ENCODE measurements around the gene RNF212. TPM values are rescaled to one million over a fixed set of nuclear protein-coding genes. Genes with fewer than 3 reads are reported as not detected.

Gene RNF212
- total RNA-seq, 6 experiments from 2014 or later, result not detected

- DNase-seq, result no peak
- Mint-ChIP-seq H3K27me3 (ENCODE audit: insufficient read depth) (peaks cover 32% of the 10 kb centered on the region), H3K4me3 (no peak overlapping the region)
Observed at GRCh38 chr4:1109333-1109732, 4.0 kb downstream of the RNF212 start.

DNA sequence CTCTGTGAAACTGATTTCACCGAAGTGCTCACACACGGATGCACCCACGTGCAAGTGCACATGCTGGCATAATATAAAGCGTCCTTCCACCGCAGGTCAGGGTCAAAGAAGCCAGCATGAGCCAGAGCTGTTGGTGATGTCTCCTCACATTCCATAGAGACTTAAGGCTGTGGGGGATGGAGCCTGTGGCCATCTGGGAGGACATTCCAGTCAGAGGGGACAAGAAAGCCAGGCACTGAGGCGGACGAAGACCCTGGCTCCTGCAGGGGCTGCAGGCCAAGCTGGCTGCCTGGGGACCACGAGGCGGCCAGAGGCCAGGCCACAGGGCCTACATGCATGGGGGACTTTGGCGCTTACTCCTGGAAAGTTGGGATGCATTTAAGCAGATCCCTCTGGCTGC is 7.7 kb downstream of the RNF212 start:
- Mint-ChIP-seq H3K4me3 (no peak overlapping the region), H3K27ac (no peak overlapping the region), H3K27me3 (ENCODE audit: insufficient read depth) (peaks cover 37% of the 10 kb centered on the region), H3K4me1 (ENCODE audit: low read depth) (no peaks in the 10 kb centered on the region), H3K36me3 (ENCODE audit: low read depth) (no peaks in the 10 kb centered on the region), H3K9me3 (no peaks in the 10 kb centered on the region)
- TF ChIP-seq CTCF (IDR thresholded peaks at IDR 0.05), result no peak
- no peak for DNase-seq

More at GRCh38 chr4:1109333-1109732, 4.0 kb downstream of the RNF212 start:
- no peak for TF ChIP-seq CTCF (IDR thresholded peaks at IDR 0.05)
- H3K4me1 Mint-ChIP-seq (ENCODE audit: low read depth), result no peaks in the 10 kb centered on the region
- H3K27ac Mint-ChIP-seq, result no peak overlapping the region
- no peaks in the 10 kb centered on the region for H3K36me3 Mint-ChIP-seq (ENCODE audit: low read depth)
- H3K9me3 Mint-ChIP-seq, result no peaks in the 10 kb centered on the region

GRCh38 chr4:1105067-1105466 is 8.3 kb downstream of the RNF212 start:
- DNase-seq, result no peak
- H3K27me3 Mint-ChIP-seq (ENCODE audit: insufficient read depth), result peaks cover 37% of the 10 kb centered on the region
- H3K36me3 Mint-ChIP-seq (ENCODE audit: low read depth), result no peaks in the 10 kb centered on the region
- TF ChIP-seq CTCF (IDR thresholded peaks at IDR 0.05), result no peak
- no peak overlapping the region for H3K4me3 Mint-ChIP-seq
- H3K9me3 Mint-ChIP-seq, result no peaks in the 10 kb centered on the region
- H3K4me1 Mint-ChIP-seq (ENCODE audit: low read depth), result no peaks in the 10 kb centered on the region
- no peak overlapping the region for H3K27ac Mint-ChIP-seq

DNA sequence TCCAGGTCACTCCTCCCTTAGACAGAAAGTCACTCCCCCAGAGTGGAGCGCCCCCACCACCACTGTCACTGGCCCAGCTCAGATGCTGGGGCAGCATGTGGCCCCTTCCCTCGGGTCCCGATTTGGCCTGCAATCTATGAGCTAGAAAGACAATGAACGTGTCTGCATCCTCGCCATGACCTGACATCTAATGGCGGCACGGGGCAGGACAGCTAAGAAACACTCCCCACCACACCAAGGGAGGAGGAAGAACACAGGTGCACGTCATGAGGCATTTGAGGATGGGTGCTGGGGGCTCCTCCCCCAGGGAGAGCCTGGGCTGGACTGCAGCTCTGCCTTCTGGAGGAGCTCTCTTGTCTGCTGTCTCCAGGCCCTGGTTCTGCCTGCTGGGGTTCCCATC is 8.7 kb downstream of the RNF212 start:
- H3K36me3 Mint-ChIP-seq (ENCODE audit: low read depth), result no peaks in the 10 kb centered on the region
- H3K27me3 Mint-ChIP-seq (ENCODE audit: insufficient read depth), result peaks cover 34% of the 10 kb centered on the region
- no peak for TF ChIP-seq CTCF (IDR thresholded peaks at IDR 0.05)
- H3K4me3 Mint-ChIP-seq, result no peak overlapping the region
- no peak overlapping the region for H3K27ac Mint-ChIP-seq
- no peaks in the 10 kb centered on the region for H3K9me3 Mint-ChIP-seq
- DNase-seq, result no peak
- H3K4me1 Mint-ChIP-seq (ENCODE audit: low read depth), result no peaks in the 10 kb centered on the region

DNA sequence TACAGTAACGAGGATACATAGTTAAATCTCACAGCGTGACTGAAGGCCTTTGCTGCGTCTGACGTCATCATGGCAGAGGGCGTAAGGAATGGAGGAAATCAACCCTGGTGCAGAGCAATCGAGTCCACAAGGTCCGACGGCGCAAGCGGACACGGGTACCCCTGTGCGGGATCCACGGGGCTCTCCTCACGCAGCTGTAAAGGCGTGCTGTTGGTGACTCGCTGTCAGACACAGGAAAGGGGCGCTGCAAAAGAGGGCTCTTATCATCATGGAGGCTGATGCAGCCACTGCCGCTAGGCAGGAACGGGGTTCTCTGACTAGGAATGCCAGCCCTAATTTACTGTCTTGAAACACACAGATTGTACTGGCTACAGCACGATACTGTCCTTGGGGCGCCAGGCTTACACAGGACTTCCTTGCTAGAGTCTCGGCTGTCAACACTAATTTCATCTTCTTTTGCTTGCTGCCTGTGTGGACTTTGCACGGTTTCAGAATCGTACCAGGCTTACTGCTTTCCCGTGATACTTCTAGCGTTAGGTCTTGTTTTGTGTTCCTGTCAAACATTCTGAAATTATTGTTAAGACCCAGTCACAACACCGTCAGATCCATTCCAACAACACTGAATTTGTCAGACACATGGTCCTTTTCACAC is 13.6 kb downstream of the RNF212 start:
- H3K36me3 Mint-ChIP-seq (ENCODE audit: low read depth), result no peaks in the 10 kb centered on the region

More for the DNA sequence above, 13.6 kb downstream of the RNF212 start:
- Mint-ChIP-seq H3K27me3 (ENCODE audit: insufficient read depth) (peaks cover 31% of the 10 kb centered on the region), H3K27ac (no peak overlapping the region), H3K4me3 (no peak overlapping the region), H3K4me1 (ENCODE audit: low read depth) (no peaks in the 10 kb centered on the region), H3K9me3 (no peaks in the 10 kb centered on the region)
- DNase-seq, result no peak
- TF ChIP-seq CTCF (IDR thresholded peaks at IDR 0.05), result no peak

Measured in HFFc6 (cell line).